Stomach (tissue), 9 donors: ENCODE data around the gene MYO1B. TPM values are rescaled to one million over a fixed set of nuclear protein-coding genes. Genes with fewer than 3 reads are reported as not detected.

ENCODE experiments used
- DNase-seq, 2 donors: peaks; one replicate each; pipeline versions ENCODE4 v3.0.0 to v3.0.0-alpha.2; 2013 to 2019
- H3K27ac ChIP-seq, 5 donors: fragments of 200-600 bp in 4 of 5; sonication (generic) in 4 of 5; one replicate each; pipeline ENCODE4 v1.5.1; 2013 to 2019; ENCODE audit warnings: mild to moderate bottlenecking in 1 of 5, moderate library complexity in 1 of 5
- H3K27me3 ChIP-seq, 3 donors: fragments of 200-600 bp; sonication (generic); one replicate each; pipeline ENCODE4 v1.5.1; 2017 to 2019; ENCODE audit warnings: mixed run types in 1 of 3
- H3K36me3 ChIP-seq, 4 donors: fragments of 200-600 bp; sonication (generic); 1 replicate in 3 of 4; 2 replicates in 1 of 4; pipeline ENCODE4 v1.5.1; 2016 to 2019
- H3K4me1 ChIP-seq, 4 donors: fragments of 200-600 bp; sonication (generic); one replicate each; pipeline ENCODE4 v1.5.1; 2016 to 2019
- H3K4me3 ChIP-seq, 4 donors: fragments of 200-600 bp; sonication (generic) in 3 of 4; one replicate each; pipeline ENCODE4 v1.5.1; 2016 to 2019; ENCODE audit warnings: mild to moderate bottlenecking in 1 of 4
- H3K9me3 ChIP-seq, 4 donors: fragments of 200-600 bp; sonication (generic); one replicate each; pipeline ENCODE4 v1.5.1; 2016 to 2019
- CTCF ChIP-seq, 7 experiments: fragments of 450-650 bp in 4 of 7; fragments of 200-600 bp in 3 of 7; sonication (generic) in 3 of 7; IDR thresholded peaks; one replicate each; pipeline ENCODE4 v1.5.1; 2016 to 2019; ENCODE audit warnings: antibody characterized with exemption in 7 of 7, control low read depth in 2 of 7, mild to moderate bottlenecking in 1 of 7
- EP300 ChIP-seq: sonication (generic); formaldehyde crosslinking; IDR thresholded peaks from one replicate; pipeline ENCODE4 v1.6.1; 2017; ENCODE audit warnings: antibody characterized with exemption
- POLR2A ChIP-seq, 4 donors: fragments of 450-650 bp; IDR thresholded peaks; one replicate each; pipeline ENCODE4 v1.6.1; 2016; ENCODE audit warnings: antibody characterized with exemption in 4 of 4, control low read depth in 2 of 4, mild to moderate bottlenecking in 1 of 4, moderate library complexity in 1 of 4
- POLR2AphosphoS5 ChIP-seq, 3 donors: sonication (generic); formaldehyde crosslinking; IDR thresholded peaks; one replicate each; pipeline ENCODE4 v1.6.1; 2016; ENCODE audit warnings: antibody characterized with exemption in 3 of 3
- WGBS, 5 donors: extraction: QIAGEN DNeasy Blood & Tissue Kit in 3 of 5; methylation state at CpG; one replicate each; pipeline versions ENCODE4 v1.1.5 to v1.1.7; 2013 to 2018; 5-methylcytosine and 5-hydroxymethylcytosine counted together
- intact Hi-C: fragments of 100-400 bp; cut with DNase I; formaldehyde crosslinking; loops from one replicate; pipeline ENCODE4 v1.15.1; 2023; ENCODE audit warnings: low total_unique reads
- polyA plus RNA-seq, 3 donors: library from polyadenylated mRNA; stranded (reverse); fragments of 200-250 nt; gene quantifications; one replicate each; pipeline ENCODE4 v1.2.3, GENCODE V29; 2013
- total RNA-seq, 5 donors: library from RNA; depleted of rRNA; stranded (reverse); fragments of >200 nt; gene quantifications; one replicate each; pipeline versions ENCODE4 v1.1.0 to v1.2.3, GENCODE V29; 2014 to 2016
- donor health status: healthy with polysubstance abuse.
- donor health status: Bipolar disorder and iron deficiency.
- donor health status: healthy.

Gene MYO1B
- total and polyA plus RNA-seq, 8 donors: 6.1 to 123 (median 16.4) TPM

GRCh38 chr2:191351921-191352320 is 106.7 kb downstream of the MYO1B start:
- 88 to 96% (median 90%) methylated on average over 2 of the region's 2 CpGs for WGBS, 5 donors
- no peaks in the 10 kb centered on the region for H3K27me3 ChIP-seq
- no peak overlapping the region for H3K27ac ChIP-seq
- no peak overlapping the region for H3K4me3 ChIP-seq
- no peak for DNase-seq
- peaks cover 0 to 6% (median 0%) of the 10 kb centered on the region in 4 donors for H3K36me3 ChIP-seq
- TF ChIP-seq EP300: no peak
- TF ChIP-seq CTCF (IDR thresholded peaks at IDR 0.05): no peak
- TF ChIP-seq POLR2A (IDR thresholded peaks at IDR 0.05): no peak
- TF ChIP-seq POLR2AphosphoS5 (IDR thresholded peaks at IDR 0.05): no peak
- intact Hi-C loops: no loop called here
- H3K4me1 ChIP-seq: peaks cover 0 to 14% (median 0%) of the 10 kb centered on the region in 4 donors
- no peaks in the 10 kb centered on the region for H3K9me3 ChIP-seq

- Histone ChIP-seq H3K27me3 (no peaks in the 10 kb centered on the region), H3K27ac (no peak overlapping the region), H3K36me3 (peaks cover 0 to 6% (median 0%) of the 10 kb centered on the region in 4 donors), H3K9me3 (no peaks in the 10 kb centered on the region), H3K4me3 (no peak overlapping the region), H3K4me1 (peaks cover 0 to 14% (median 0%) of the 10 kb centered on the region in 4 donors)
- intact Hi-C loops: no loop called here
- 80 to 87% (median 86%) methylated on average over 2 of the region's 2 CpGs for WGBS, 5 donors
- TF ChIP-seq POLR2AphosphoS5 (IDR thresholded peaks at IDR 0.05) (no peak), CTCF (IDR thresholded peaks at IDR 0.05) (no peak), EP300 (no peak), POLR2A (IDR thresholded peaks at IDR 0.05) (no peak)
- DNase-seq: no peak
Measured at GRCh38 chr2:191352536-191352935, 107.3 kb downstream of the MYO1B start.

- Histone ChIP-seq H3K36me3 (peaks cover 0 to 6% (median 0%) of the 10 kb centered on the region in 4 donors), H3K27ac (no peak overlapping the region), H3K9me3 (no peaks in the 10 kb centered on the region), H3K4me1 (peaks cover 0 to 11% (median 7%) of the 10 kb centered on the region in 4 donors), H3K27me3 (no peaks in the 10 kb centered on the region), H3K4me3 (no peak overlapping the region)
- no peak for DNase-seq
- 88 to 97% (median 95%) methylated on average over 8 of the region's 8 CpGs for WGBS, 5 donors
- no peak for TF ChIP-seq EP300
- TF ChIP-seq CTCF (IDR thresholded peaks at IDR 0.05): no peak
- TF ChIP-seq POLR2A (IDR thresholded peaks at IDR 0.05): no peak
- no peak for TF ChIP-seq POLR2AphosphoS5 (IDR thresholded peaks at IDR 0.05)
- intact Hi-C loops: no loop called here
Measured at GRCh38 chr2:191355170-191355758, 110.1 kb downstream of the MYO1B start.

GRCh38 chr2:191357678-191358077 is 112.5 kb downstream of the MYO1B start:
- 28 to 54% (median 44%) methylated on average over 1 of the region's 1 CpG for WGBS, 5 donors
- Histone ChIP-seq H3K27ac (no peak overlapping the region), H3K9me3 (no peaks in the 10 kb centered on the region), H3K36me3 (peaks cover 0 to 6% (median 0%) of the 10 kb centered on the region in 4 donors), H3K4me3 (no peak overlapping the region), H3K27me3 (no peaks in the 10 kb centered on the region), H3K4me1 (peaks cover 0 to 11% (median 6%) of the 10 kb centered on the region in 4 donors)
- intact Hi-C loops: no loop called here
- TF ChIP-seq EP300: no peak
- TF ChIP-seq POLR2AphosphoS5 (IDR thresholded peaks at IDR 0.05): no peak
- TF ChIP-seq CTCF (IDR thresholded peaks at IDR 0.05): no peak
- no peak for TF ChIP-seq POLR2A (IDR thresholded peaks at IDR 0.05)
- no peak for DNase-seq
